Measurements from ENCODE around the gene MMD. TPM values are rescaled to one million over a fixed set of nuclear protein-coding genes. Genes with fewer than 3 reads are reported as not detected.

MMD gene, protein sequence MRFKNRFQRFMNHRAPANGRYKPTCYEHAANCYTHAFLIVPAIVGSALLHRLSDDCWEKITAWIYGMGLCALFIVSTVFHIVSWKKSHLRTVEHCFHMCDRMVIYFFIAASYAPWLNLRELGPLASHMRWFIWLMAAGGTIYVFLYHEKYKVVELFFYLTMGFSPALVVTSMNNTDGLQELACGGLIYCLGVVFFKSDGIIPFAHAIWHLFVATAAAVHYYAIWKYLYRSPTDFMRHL
- 100 to 1,000 TPM; 136 to 343 (median 201) TPM for total RNA-seq

DNA sequence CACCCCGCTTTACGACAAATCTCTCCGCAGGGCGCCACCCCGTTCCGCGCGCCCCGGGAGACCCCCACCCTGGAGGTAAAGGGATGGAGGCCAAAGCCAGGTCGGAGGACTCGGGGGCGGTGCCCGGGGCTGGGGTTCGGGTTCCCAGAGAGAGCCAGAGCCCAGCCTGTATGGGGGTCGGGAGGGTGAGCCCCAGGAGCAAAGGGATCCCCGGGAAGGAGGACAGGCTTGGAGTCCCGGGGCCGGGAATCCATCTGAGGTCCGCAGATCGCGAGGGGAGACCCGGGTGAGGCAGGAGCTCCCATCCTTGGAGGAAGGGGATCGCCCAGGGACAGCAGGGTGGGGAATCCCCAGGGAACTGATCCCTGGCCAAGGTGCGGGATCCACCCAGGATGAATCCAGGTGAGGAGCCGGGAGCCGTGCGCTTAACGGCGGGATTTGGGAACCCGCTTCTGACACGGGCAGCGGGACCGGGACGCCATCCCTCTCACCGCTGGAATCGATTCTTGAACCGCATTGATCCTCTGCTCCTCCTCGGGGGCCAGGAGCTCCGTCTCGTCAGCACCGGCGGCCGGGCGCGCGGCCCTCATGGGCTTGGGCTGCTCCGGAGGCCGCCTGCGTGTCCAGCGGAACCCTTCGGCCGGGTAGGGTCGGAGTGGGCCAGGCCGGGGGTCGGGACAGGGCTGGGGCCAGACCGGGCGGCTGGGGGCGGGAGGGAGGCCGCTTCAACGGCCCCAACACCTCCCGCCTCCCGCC lies at the start of gene MMD:
TSS of gene MMD (minus strand) at position 657 of the 756 bp plus-strand sequence. CDS start at position 517, 140 bp downstream.
- TF ChIP-seq, protein P1, sequence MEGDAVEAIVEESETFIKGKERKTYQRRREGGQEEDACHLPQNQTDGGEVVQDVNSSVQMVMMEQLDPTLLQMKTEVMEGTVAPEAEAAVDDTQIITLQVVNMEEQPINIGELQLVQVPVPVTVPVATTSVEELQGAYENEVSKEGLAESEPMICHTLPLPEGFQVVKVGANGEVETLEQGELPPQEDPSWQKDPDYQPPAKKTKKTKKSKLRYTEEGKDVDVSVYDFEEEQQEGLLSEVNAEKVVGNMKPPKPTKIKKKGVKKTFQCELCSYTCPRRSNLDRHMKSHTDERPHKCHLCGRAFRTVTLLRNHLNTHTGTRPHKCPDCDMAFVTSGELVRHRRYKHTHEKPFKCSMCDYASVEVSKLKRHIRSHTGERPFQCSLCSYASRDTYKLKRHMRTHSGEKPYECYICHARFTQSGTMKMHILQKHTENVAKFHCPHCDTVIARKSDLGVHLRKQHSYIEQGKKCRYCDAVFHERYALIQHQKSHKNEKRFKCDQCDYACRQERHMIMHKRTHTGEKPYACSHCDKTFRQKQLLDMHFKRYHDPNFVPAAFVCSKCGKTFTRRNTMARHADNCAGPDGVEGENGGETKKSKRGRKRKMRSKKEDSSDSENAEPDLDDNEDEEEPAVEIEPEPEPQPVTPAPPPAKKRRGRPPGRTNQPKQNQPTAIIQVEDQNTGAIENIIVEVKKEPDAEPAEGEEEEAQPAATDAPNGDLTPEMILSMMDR (IDR thresholded peaks at IDR 0.05; ENCODE audit: low read depth): no peak

DNA sequence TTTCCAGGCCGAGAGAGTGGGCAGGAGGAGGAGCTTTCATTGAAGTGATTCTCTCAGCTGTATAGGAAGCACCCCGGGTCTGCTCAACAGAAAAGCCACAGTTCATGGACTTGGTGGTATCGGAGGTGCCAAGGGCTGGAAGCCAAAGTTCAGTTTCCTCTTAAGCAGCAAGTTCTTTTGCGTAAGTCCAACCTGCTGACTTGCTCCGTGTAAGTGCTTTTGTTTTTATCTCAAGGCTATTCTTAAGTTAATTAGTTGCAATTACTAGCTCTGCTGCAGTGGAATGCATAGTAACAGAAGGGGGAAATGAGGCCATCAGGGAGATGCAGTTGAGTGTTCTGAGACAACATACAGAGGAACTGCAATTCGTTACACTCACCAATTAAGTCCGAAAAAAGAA lies 45.0 kb upstream of the MMD start:
- TF ChIP-seq, protein P1 (IDR thresholded peaks at IDR 0.05; ENCODE audit: low read depth): no peak

DNA sequence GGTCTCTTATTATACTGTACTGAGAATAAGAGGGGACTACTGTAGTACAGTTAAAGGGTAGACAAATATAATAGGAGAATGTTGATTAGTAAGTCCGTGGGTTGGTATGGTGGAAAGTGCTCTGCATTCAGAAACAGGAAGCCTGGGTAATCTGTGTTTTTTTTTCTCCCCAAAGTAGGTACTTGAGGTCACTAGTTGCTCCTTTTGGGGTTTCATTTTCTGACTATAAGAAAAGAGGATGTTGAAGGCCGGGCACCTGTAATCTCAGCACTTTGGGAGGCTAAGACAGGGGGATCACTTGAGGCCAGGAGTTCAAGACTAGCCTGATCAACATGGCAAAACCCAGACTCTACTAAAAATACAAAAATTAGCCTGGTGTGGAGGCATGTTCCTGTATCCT lies 42.0 kb upstream of the MMD start:
- TF ChIP-seq, protein P1 (IDR thresholded peaks at IDR 0.05; ENCODE audit: low read depth): no peak

DNA sequence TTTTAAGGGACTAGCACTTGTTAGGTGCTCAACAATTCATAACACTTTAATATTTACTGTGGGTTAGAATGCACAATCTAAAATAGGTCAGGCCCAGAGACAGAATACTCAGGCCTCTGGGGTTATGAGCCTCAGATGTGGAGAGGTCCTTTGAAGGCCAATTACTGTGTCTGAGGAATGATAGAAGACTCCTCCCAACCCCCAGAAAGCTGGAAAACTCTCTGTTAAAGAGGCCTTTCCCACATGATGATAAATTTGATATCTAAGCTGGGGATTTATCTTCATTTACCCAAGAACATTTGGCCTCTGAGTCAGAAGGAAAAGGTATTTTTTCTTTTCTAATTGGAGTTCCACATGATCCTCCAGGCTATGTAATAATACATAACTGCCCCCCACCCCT lies 41.1 kb upstream of the MMD start:
- TF ChIP-seq, protein P1 (IDR thresholded peaks at IDR 0.05; ENCODE audit: low read depth): no peak

DNA sequence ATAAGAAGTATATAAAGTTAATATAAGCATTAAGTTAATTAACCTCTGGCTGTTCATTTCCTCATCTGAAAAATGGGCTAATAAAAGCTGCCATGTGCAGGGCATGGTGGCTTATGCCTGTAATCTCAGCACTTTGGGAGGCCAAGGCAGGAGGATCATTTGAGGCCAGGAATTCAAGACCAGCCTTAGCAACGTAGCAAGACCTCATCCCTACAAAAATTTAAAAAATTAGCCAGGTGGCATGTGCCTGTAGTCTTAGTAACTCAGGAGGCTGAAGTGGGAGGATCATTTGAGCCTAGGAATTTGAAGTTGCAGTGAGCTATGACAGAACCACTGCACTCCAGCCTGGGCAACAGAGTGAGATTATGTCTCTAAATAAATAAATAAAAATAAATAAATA lies 40.6 kb upstream of the MMD start:
- TF ChIP-seq, protein P1 (IDR thresholded peaks at IDR 0.05; ENCODE audit: low read depth): no peak

DNA sequence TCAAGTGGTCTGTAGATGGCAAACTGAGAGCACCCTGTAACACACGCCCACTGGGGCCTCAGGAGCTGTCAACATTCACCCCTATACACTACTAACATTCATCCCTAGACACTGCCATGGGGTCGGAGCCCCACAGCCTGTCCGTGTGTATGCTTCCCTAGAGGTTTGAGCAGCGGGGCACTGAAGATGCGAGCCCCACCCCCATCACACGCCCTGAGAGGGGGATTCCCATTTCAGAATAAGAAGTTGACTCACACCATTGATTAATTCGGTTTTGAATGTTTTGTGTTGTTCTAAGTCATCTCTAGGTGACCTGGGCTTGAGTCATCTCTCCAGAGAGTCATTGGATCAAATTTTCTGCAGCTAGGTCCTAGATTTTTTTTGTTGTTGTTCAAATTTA lies 37.3 kb upstream of the MMD start:
- TF ChIP-seq, protein P1 (IDR thresholded peaks at IDR 0.05; ENCODE audit: low read depth): no peak

DNA sequence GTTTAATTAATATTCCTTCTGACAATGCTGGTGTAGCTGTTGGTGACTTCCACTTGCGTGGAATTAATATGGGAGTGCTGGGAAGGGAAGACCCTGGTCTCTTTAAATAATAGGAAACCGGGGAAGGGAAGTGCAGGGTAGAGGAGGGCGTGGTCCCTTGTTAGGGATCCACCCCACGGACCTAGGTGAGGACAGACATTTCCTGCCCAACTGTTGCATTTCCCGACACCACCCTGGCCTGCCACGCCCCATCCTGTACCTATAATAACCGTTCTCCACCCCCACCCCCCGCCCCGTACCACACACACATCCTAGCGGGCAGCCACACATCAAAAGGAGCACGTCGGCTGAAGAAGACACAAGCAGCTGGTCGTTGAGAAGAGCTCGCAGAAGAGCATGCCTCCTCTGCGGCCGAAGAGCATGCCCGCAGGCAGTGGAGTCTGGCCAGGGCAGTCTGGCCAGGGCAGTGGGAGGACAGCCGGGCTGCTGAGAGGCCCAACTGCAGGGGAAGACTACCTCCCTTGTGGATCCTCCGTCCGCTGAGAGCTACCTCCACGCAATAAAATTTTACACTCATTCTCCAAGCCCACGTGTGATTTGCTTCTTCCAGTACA lies 36.8 kb upstream of the MMD start:
- TF ChIP-seq, protein P1 (IDR thresholded peaks at IDR 0.05; ENCODE audit: low read depth): no peak

Measured in subcutaneous adipose tissue (tissue), 4 donors.